ENCODE results near the gene CDK7.
"Not testable (repeated sequence)": the region's sequence is repeated elsewhere in the genome, so short reads cannot be mapped to it uniquely, and the experiment has no call there.

- not testable (repeated sequence) for TF ChIP-seq CTCF, POLR2AphosphoS5, POLR2A (IDR thresholded peaks at IDR 0.05)
These were observed 13.9 kb upstream of the CDK7 start for GRCh38 chr5:69220833-69221232.

Data from suprapubic skin (tissue), 4 donors.